Lower leg skin (tissue), 3 donors: Measurements from ENCODE around the gene AP3M1.

Experiments used
- CTCF ChIP-seq, 3 donors: fragments of 450-650 bp; IDR thresholded peaks; one replicate each; pipeline ENCODE4 v1.5.1; 2016; ENCODE audit warnings: antibody characterized with exemption in 3 of 3, mild to moderate bottlenecking in 3 of 3, moderate library complexity in 2 of 3
- POLR2A ChIP-seq, 2 donors: fragments of 450-650 bp; IDR thresholded peaks; one replicate each; pipeline ENCODE4 v1.6.1; 2016 to 2017; ENCODE audit warnings: antibody characterized with exemption in 2 of 2, mild to moderate bottlenecking in 1 of 2, moderate library complexity in 1 of 2

GRCh38 chr10:74092372-74092771 is 58.3 kb downstream of the AP3M1 start:
- no peak for TF ChIP-seq CTCF (IDR thresholded peaks at IDR 0.05)
- TF ChIP-seq POLR2A (IDR thresholded peaks at IDR 0.05) = no peak
